HCT116 (cell line): ENCODE measurements around the gene EEFSEC. TPM values are rescaled to one million over a fixed set of nuclear protein-coding genes. Genes with fewer than 3 reads are reported as not detected.

Experiments
- ATAC-seq: fragments of 200-7000 bp; cut with Tn5 transposase; 2 replicates; pipeline ENCODE4 v1.9.1; 2020; ENCODE audit warnings: mild to moderate bottlenecking, moderate library complexity
- BruUV-seq: library from RNA; stranded (reverse); fragments of 400-500 nt; replicated peaks from 2 replicates; lab custom pipeline; 2021; lab: Mats Ljungman, UMichigan
- CTCF ChIA-PET: fragments of 300-600 bp; sonication (Branson Sonifier 250); formaldehyde crosslinking; loops from one replicate; lab custom pipeline; 2021; ENCODE audit warnings: antibody characterized with exemption; lab: Charles Lee
- POLR2A ChIA-PET: fragments of 300-600, 350-600 bp; sonication (Branson Sonifier 250); formaldehyde crosslinking; loops from one replicate; lab custom pipeline; 2021; ENCODE audit warnings: antibody characterized with exemption; lab: Charles Lee
- RAD21 ChIA-PET, 2 experiments: fragments of 300-600 bp; sonication (Branson Sonifier 250); formaldehyde crosslinking; loops; one replicate each; lab custom pipeline; 2023; ENCODE audit warnings: low total read pairs in 2 of 2; ENCODE audit not compliant: uncharacterized antibody in 2 of 2, unreplicated experiment in 2 of 2, low non-redundant PET in 1 of 2; lab: Charles Lee
- DNase-seq: peaks from one replicate; pipeline ENCODE4 v3.0.0-alpha.2; 2010; ENCODE audit warnings: low read depth, low spot score
- H2AFZ ChIP-seq: fragments of 200-600 bp; shearing (Covaris generic), sonication (generic); 2 replicates; pipeline ENCODE4 v1.6.1; 2017; ENCODE audit warnings: low read depth, mixed run types, mixed read lengths, antibody characterized with exemption, low read length; ENCODE audit not compliant: poor library complexity, severe bottlenecking
- H3K27ac ChIP-seq: 2 replicates; pipeline ENCODE4 v1.5.1; 2012; ENCODE audit warnings: low read depth, low read length
- H3K27me3 ChIP-seq: fragments of 200-600 bp; sonication (generic); 2 replicates; pipeline ENCODE4 v1.6.1; 2016; ENCODE audit warnings: mixed run types, low read length, mixed read lengths; ENCODE audit not compliant: insufficient read depth
- H3K36me3 ChIP-seq, 2 experiments: fragments of 200-500 bp in 1 of 2; fragments of 200-600 bp in 1 of 2; sonication (Bioruptor generic) in 1 of 2; sonication (generic) in 1 of 2; 2 replicates each; pipeline versions ENCODE4 v1.5.1 to v1.6.1; 2014 to 2016; ENCODE audit warnings: low read length in 2 of 2, inconsistent platforms in 1 of 2, mixed read lengths in 1 of 2, mixed run types in 1 of 2; ENCODE audit not compliant: insufficient read depth in 2 of 2, control insufficient read depth in 1 of 2
- H3K4me1 ChIP-seq, 2 experiments: fragments of 200-600 bp in 1 of 2; sonication (generic) in 1 of 2; 2 replicates each; pipeline versions ENCODE4 v1.5.1 to v1.6.1; 2012 to 2017; ENCODE audit warnings: low read length in 2 of 2, inconsistent platforms in 1 of 2, mild to moderate bottlenecking in 1 of 2, mixed read lengths in 1 of 2, mixed run types in 1 of 2, moderate library complexity in 1 of 2; ENCODE audit not compliant: insufficient read depth in 2 of 2, control insufficient read depth in 1 of 2
- H3K4me2 ChIP-seq: fragments of 200-600 bp; sonication (generic); 2 replicates; pipeline ENCODE4 v1.6.1; 2017; ENCODE audit warnings: mixed run types, low read length, mixed read lengths
- H3K4me3 ChIP-seq, 2 experiments: fragments of 200-600 bp in 1 of 2; sonication (generic) in 1 of 2; replicated peaks in 1 of 2; 2 replicates each; pipeline ENCODE4 v1.5.1; 2011 to 2016; ENCODE audit warnings: low read length in 2 of 2, control low read depth in 1 of 2, low read depth in 1 of 2, mild to moderate bottlenecking in 1 of 2, mixed read lengths in 1 of 2, mixed run types in 1 of 2
- H3K79me2 ChIP-seq: fragments of 200-600 bp; sonication (generic); 2 replicates; pipeline ENCODE4 v1.6.1; 2017; ENCODE audit warnings: mild to moderate bottlenecking, mixed run types, low read length, moderate library complexity, mixed read lengths; ENCODE audit not compliant: insufficient read depth
- H3K9ac ChIP-seq: fragments of 200-600 bp; sonication (generic); 2 replicates; pipeline ENCODE4 v1.6.1; 2016; ENCODE audit warnings: low read length, mixed read lengths
- H3K9me2 ChIP-seq: fragments of 200-600 bp; sonication (generic), shearing (Covaris generic); 2 replicates; pipeline ENCODE4 v1.6.1; 2017; ENCODE audit warnings: mixed run types, mild to moderate bottlenecking, moderate library complexity; ENCODE audit not compliant: insufficient read depth
- H3K9me3 ChIP-seq, 2 experiments: fragments of 200-500 bp in 1 of 2; fragments of 200-600 bp in 1 of 2; sonication (Bioruptor generic) in 1 of 2; sonication (generic) in 1 of 2; 2 replicates each; pipeline ENCODE4 v1.6.1; 2014 to 2017; ENCODE audit warnings: low read length in 2 of 2, mixed read lengths in 2 of 2, inconsistent platforms in 1 of 2, low read depth in 1 of 2, mild to moderate bottlenecking in 1 of 2, mixed run types in 1 of 2, moderate library complexity in 1 of 2; ENCODE audit not compliant: control insufficient read depth in 1 of 2, insufficient read depth in 1 of 2
- H4K20me1 ChIP-seq: fragments of 200-600 bp; sonication (generic), shearing (Covaris generic); 2 replicates; pipeline ENCODE4 v1.6.1; 2017; ENCODE audit warnings: mixed run types, mild to moderate bottlenecking, moderate library complexity; ENCODE audit not compliant: insufficient read depth
- CBX3 ChIP-seq: IDR thresholded peaks from 2 replicates; pipeline ENCODE4 v1.6.1; 2012; ENCODE audit warnings: low read depth
- CEBPB ChIP-seq: IDR thresholded peaks from 2 replicates; pipeline ENCODE4 v1.6.1; 2012; ENCODE audit warnings: low read depth
- EGR1 ChIP-seq: IDR thresholded peaks from 2 replicates; pipeline ENCODE4 v1.6.1; 2012; ENCODE audit warnings: low read depth
- ELF1 ChIP-seq: IDR thresholded peaks from 2 replicates; pipeline ENCODE4 v1.6.1; 2012; ENCODE audit warnings: low read depth, borderline replicate concordance
- EZH2phosphoT487 ChIP-seq: fragments of 200-600 bp; IDR thresholded peaks from 2 replicates; pipeline ENCODE4 v1.6.1; 2018; ENCODE audit warnings: antibody characterized with exemption, borderline replicate concordance
- FOSL1 ChIP-seq: IDR thresholded peaks from 2 replicates; pipeline ENCODE4 v1.6.1; 2012; ENCODE audit warnings: low read depth
- JUND ChIP-seq: IDR thresholded peaks from 2 replicates; pipeline ENCODE4 v1.6.1; 2012
- POLR2A ChIP-seq: IDR thresholded peaks from 2 replicates; pipeline ENCODE4 v1.7.0; 2011; ENCODE audit warnings: borderline replicate concordance; ENCODE audit not compliant: insufficient read depth, insufficient read length; ENCODE audit errors: extremely low read depth
- POLR2AphosphoS5 ChIP-seq: IDR thresholded peaks from 2 replicates; pipeline ENCODE4 v1.6.1; 2011; ENCODE audit warnings: mild to moderate bottlenecking, low read depth, low read length, moderate library complexity
- RAD21 ChIP-seq: IDR thresholded peaks from 2 replicates; pipeline ENCODE4 v1.6.1; 2012; ENCODE audit warnings: low read depth, mild to moderate bottlenecking
- SIN3A ChIP-seq: IDR thresholded peaks from 2 replicates; pipeline ENCODE4 v1.6.1; 2012; ENCODE audit warnings: low read depth
- SP1 ChIP-seq: IDR thresholded peaks from 2 replicates; pipeline ENCODE4 v1.6.1; 2012; ENCODE audit warnings: low read depth
- SRF ChIP-seq: IDR thresholded peaks from 2 replicates; pipeline ENCODE4 v1.6.1; 2012; ENCODE audit warnings: low read depth
- TCF7L2 ChIP-seq: IDR thresholded peaks from 2 replicates; pipeline ENCODE4 v1.7.0; 2011; ENCODE audit warnings: borderline replicate concordance, inconsistent platforms; ENCODE audit not compliant: insufficient read depth, insufficient read length; ENCODE audit errors: extremely low read depth
- YY1 ChIP-seq: IDR thresholded peaks from 2 replicates; pipeline ENCODE4 v1.6.1; 2011; ENCODE audit warnings: low read length, low read depth, moderate library complexity, mild to moderate bottlenecking; ENCODE audit not compliant: insufficient replicate concordance; ENCODE audit errors: extremely low read depth
- ZFX ChIP-seq: fragments of 450-650 bp; IDR thresholded peaks from 2 replicates; pipeline ENCODE4 v1.6.1; 2017
- ZNF274 ChIP-seq: fragments of 200-500 bp; sonication (Bioruptor generic); IDR thresholded peaks from 2 replicates; pipeline ENCODE4 v1.6.1; 2014; ENCODE audit warnings: mild to moderate bottlenecking, low read depth, low read length, inconsistent platforms
- intact Hi-C: fragments of 100-400 bp; cut with micrococcal nuclease; formaldehyde crosslinking; loops from 2 replicates; pipeline ENCODE4 v1.10.0; 2022
- total RNA-seq: library from RNA; stranded (reverse); gene quantifications from one replicate; pipeline ENCODE4 v1.2.1, GENCODE V29; 2021; ENCODE audit not compliant: unreplicated experiment
- TF ChIP-seq, protein P1 (sequence below): IDR thresholded peaks from 2 replicates; pipeline ENCODE4 v1.6.1; 2012
- TF ChIP-seq, protein P2 (sequence below): IDR thresholded peaks from 2 replicates; pipeline ENCODE4 v1.6.1; 2012
- TF ChIP-seq, protein P3 (sequence below): IDR thresholded peaks from 2 replicates; pipeline ENCODE4 v1.6.1; 2012; ENCODE audit warnings: low read depth
- TF ChIP-seq, protein P4 (sequence below): IDR thresholded peaks from 2 replicates; pipeline ENCODE4 v1.6.1; 2011; ENCODE audit warnings: mild to moderate bottlenecking, low read length, moderate library complexity; ENCODE audit not compliant: insufficient replicate concordance; ENCODE audit errors: extremely low read depth

EEFSEC gene
- total RNA-seq, 1 experiment from 2014 or later: 16.1 TPM

DNA sequence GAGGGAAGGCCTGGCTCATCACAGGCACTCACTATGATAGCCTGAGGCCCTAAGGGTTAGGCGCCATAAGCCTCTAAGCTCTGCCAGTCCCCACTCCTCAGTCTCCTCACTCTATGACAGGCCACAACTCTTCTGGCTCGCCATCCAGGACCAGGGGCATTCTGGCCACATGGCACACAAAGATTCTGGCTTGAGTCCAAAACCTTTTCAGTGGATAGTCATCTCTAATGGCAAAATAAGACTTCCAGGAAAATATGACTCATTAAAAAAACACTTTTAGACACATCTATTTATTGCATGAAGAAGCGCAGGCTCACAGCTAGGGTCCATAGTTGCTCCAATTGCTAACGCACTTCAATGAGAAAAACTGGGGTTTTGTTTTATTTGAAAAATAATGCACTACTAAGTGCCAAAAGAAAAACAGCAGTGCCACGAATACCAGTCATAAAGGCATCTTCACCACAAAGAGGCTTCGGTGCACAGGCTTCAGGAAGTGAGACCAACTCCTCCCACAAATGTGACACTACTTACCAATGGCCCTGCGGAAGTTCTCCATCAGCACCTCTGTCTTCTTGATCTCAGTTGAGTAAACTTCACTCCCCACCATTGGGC, 40.8 kb upstream of the EEFSEC start:
- BruUV-seq: no TSS peak
- DNase-seq (peak; percentile 43), ATAC-seq (peak; percentile 67)
- H3K4me2 ChIP-seq: peak overlapping the region; percentile 28
- peaks cover 25 to 47% of the 10 kb centered on the region in 2 experiments for H3K36me3 ChIP-seq
- ChIA-PET POLR2A (no interaction called here), CTCF (no interaction called here), RAD21 (no interaction called here)
- H3K9me3 ChIP-seq: no peaks in the 10 kb centered on the region
- H3K27me3 ChIP-seq: no peaks in the 10 kb centered on the region
- intact Hi-C loops: no loop called here
- peak overlapping the region; percentile 54 for H3K27ac ChIP-seq
- peaks cover 13 to 17% of the 10 kb centered on the region in 2 experiments for H3K4me1 ChIP-seq
- H4K20me1 ChIP-seq: no peaks in the 10 kb centered on the region
- peaks cover 95% of the 10 kb centered on the region for H3K79me2 ChIP-seq
- H3K9me2 ChIP-seq: no peaks in the 10 kb centered on the region
- H3K4me3 ChIP-seq: no peak overlapping the region
- peak overlapping the region; percentile 22 for H3K9ac ChIP-seq
- H2AFZ ChIP-seq: no peak overlapping the region
- TF ChIP-seq POLR2A: no peak
- no peak for TF ChIP-seq RAD21
- TF ChIP-seq, protein P1, sequence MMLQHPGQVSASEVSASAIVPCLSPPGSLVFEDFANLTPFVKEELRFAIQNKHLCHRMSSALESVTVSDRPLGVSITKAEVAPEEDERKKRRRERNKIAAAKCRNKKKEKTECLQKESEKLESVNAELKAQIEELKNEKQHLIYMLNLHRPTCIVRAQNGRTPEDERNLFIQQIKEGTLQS: no peak
- TF ChIP-seq, protein P2, sequence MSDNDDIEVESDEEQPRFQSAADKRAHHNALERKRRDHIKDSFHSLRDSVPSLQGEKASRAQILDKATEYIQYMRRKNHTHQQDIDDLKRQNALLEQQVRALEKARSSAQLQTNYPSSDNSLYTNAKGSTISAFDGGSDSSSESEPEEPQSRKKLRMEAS: peak; percentile 68
- peak; percentile 75 for TF ChIP-seq FOSL1
- TF ChIP-seq SP1: no peak
- no peak for TF ChIP-seq YY1
- no peak for TF ChIP-seq EZH2phosphoT487
- no peak for TF ChIP-seq ZNF274
- no peak for TF ChIP-seq SIN3A
- TF ChIP-seq JUND: peak; percentile 51
- no peak for TF ChIP-seq SRF
- no peak for TF ChIP-seq CEBPB
- TF ChIP-seq EGR1: no peak
- TF ChIP-seq POLR2AphosphoS5: peak; percentile 20; the same call in 1 of the 2 replicates
- TF ChIP-seq TCF7L2: no peak
- no peak for TF ChIP-seq ZFX
- TF ChIP-seq, protein P3, sequence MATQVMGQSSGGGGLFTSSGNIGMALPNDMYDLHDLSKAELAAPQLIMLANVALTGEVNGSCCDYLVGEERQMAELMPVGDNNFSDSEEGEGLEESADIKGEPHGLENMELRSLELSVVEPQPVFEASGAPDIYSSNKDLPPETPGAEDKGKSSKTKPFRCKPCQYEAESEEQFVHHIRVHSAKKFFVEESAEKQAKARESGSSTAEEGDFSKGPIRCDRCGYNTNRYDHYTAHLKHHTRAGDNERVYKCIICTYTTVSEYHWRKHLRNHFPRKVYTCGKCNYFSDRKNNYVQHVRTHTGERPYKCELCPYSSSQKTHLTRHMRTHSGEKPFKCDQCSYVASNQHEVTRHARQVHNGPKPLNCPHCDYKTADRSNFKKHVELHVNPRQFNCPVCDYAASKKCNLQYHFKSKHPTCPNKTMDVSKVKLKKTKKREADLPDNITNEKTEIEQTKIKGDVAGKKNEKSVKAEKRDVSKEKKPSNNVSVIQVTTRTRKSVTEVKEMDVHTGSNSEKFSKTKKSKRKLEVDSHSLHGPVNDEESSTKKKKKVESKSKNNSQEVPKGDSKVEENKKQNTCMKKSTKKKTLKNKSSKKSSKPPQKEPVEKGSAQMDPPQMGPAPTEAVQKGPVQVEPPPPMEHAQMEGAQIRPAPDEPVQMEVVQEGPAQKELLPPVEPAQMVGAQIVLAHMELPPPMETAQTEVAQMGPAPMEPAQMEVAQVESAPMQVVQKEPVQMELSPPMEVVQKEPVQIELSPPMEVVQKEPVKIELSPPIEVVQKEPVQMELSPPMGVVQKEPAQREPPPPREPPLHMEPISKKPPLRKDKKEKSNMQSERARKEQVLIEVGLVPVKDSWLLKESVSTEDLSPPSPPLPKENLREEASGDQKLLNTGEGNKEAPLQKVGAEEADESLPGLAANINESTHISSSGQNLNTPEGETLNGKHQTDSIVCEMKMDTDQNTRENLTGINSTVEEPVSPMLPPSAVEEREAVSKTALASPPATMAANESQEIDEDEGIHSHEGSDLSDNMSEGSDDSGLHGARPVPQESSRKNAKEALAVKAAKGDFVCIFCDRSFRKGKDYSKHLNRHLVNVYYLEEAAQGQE: no peak
- no peak for TF ChIP-seq CBX3
- no peak for TF ChIP-seq ELF1
- TF ChIP-seq, protein P4, sequence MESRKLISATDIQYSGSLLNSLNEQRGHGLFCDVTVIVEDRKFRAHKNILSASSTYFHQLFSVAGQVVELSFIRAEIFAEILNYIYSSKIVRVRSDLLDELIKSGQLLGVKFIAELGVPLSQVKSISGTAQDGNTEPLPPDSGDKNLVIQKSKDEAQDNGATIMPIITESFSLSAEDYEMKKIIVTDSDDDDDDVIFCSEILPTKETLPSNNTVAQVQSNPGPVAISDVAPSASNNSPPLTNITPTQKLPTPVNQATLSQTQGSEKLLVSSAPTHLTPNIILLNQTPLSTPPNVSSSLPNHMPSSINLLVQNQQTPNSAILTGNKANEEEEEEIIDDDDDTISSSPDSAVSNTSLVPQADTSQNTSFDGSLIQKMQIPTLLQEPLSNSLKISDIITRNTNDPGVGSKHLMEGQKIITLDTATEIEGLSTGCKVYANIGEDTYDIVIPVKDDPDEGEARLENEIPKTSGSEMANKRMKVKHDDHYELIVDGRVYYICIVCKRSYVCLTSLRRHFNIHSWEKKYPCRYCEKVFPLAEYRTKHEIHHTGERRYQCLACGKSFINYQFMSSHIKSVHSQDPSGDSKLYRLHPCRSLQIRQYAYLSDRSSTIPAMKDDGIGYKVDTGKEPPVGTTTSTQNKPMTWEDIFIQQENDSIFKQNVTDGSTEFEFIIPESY: no peak
